HG02981 (cell line): ENCODE results near the gene S100A3.
"Not testable (repeated sequence)": the region's sequence is repeated elsewhere in the genome, so short reads cannot be mapped to it uniquely, and the experiment has no call there.

ENCODE experiments used
- ATAC-seq: cut with Tn5 transposase; IDR thresholded peaks from one replicate; pipeline ENCODE4 v1.9.1; 2021; ENCODE audit warnings: mild to moderate bottlenecking, moderate library complexity; ENCODE audit not compliant: unreplicated experiment

The S100A3 gene

GRCh38 chr1:153536012-153536670 lies 12.9 kb downstream of the S100A3 start:
- ATAC-seq: no peak

GRCh38 chr1:153535242-153536011 lies 13.6 kb downstream of the S100A3 start, which contains the start of gene S100A6:
S100A6 (minus strand) TSS chr1:153535991; CDS start chr1:153535339, 652 bp downstream.
- no peak for ATAC-seq

GRCh38 chr1:153534925-153535241 lies 14.2 kb downstream of the S100A3 start:
- ATAC-seq: no peak

GRCh38 chr1:153534226-153534924 lies 14.7 kb downstream of the S100A3 start:
- ATAC-seq: no peak

- ATAC-seq: no peak
Observed at GRCh38 chr1:153533689-153534201, 15.3 kb downstream of the S100A3 start.

- no peak for ATAC-seq
Observed at GRCh38 chr1:153532769-153533599, 16.1 kb downstream of the S100A3 start.

- no peak for ATAC-seq
Observed at GRCh38 chr1:153532181-153532580, 16.9 kb downstream of the S100A3 start.

GRCh38 chr1:153531638-153532037 lies 17.4 kb downstream of the S100A3 start:
- no peak for ATAC-seq

GRCh38 chr1:153527683-153528040 lies 21.4 kb downstream of the S100A3 start:
- no peak for ATAC-seq

GRCh38 chr1:153527023-153527682 lies 21.9 kb downstream of the S100A3 start:
- no peak for ATAC-seq

GRCh38 chr1:153526132-153526543 lies 22.9 kb downstream of the S100A3 start:
- ATAC-seq: no peak

GRCh38 chr1:153525088-153525728 lies 23.9 kb downstream of the S100A3 start:
- no peak for ATAC-seq

GRCh38 chr1:153522353-153523048 lies 26.6 kb downstream of the S100A3 start:
- ATAC-seq: not testable (repeated sequence)

- not testable (repeated sequence) for ATAC-seq
Observed at GRCh38 chr1:153521808-153522207, 27.2 kb downstream of the S100A3 start.

- ATAC-seq: no peak
Observed at GRCh38 chr1:153520818-153521476, 28.1 kb downstream of the S100A3 start.

GRCh38 chr1:153520137-153520691 lies 28.8 kb downstream of the S100A3 start:
- not testable (repeated sequence) for ATAC-seq

GRCh38 chr1:153519242-153519641 lies 29.8 kb downstream of the S100A3 start:
- ATAC-seq: no peak
